NCI-H1694 (cell line): ENCODE measurements around the gene HSD17B7.
A peak's percentile ranks its signal among the peaks of the same experiment; 100 is the strongest.
"Not testable (repeated sequence)": the region's sequence is repeated elsewhere in the genome, so short reads cannot be mapped to it uniquely, and the experiment has no call there.

Experiments used
- DNase-seq: peaks from one replicate; lab custom pipeline; 2025; lab: John Stamatoyannopoulos, UW

HSD17B7 gene, protein sequence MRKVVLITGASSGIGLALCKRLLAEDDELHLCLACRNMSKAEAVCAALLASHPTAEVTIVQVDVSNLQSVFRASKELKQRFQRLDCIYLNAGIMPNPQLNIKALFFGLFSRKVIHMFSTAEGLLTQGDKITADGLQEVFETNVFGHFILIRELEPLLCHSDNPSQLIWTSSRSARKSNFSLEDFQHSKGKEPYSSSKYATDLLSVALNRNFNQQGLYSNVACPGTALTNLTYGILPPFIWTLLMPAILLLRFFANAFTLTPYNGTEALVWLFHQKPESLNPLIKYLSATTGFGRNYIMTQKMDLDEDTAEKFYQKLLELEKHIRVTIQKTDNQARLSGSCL

DNA sequence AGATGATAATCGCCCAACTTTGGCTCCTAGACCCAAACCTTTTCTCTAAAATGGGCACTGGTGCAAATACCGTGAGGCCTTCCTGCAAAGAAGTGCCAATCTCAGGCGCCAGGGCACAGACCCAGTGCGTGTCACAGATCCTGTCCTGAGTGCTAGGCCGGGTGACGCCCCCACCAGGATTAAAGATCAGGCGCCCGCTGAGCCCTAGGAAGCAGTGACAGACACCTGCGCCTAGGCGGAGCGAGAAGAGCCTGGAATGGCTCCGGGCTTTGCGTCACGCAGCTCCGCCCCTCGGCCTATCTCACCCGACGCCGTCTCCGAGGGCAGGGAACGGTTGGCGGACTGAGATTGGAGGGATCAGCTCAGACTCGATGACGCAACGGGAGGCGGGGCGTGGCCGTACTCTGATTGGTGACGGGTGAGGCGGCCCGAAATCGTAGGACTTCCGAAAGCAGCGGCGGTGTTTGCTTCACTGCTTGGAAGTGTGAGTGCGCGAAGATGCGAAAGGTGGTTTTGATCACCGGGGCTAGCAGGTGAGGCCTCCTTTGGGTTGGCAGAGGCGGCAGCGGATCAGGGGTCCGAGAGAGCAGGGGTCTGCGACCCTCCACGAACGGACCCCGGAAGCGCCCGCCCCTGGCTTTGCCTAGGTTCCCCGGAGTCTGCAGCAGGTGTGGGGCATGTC, at the start of gene HSD17B7:
Gene HSD17B7, plus strand, starts transcription at position 400 of the 682 bp plus-strand sequence. Its CDS starts 99 bp downstream, at position 499.
- peak; percentile 82 for DNase-seq

DNA sequence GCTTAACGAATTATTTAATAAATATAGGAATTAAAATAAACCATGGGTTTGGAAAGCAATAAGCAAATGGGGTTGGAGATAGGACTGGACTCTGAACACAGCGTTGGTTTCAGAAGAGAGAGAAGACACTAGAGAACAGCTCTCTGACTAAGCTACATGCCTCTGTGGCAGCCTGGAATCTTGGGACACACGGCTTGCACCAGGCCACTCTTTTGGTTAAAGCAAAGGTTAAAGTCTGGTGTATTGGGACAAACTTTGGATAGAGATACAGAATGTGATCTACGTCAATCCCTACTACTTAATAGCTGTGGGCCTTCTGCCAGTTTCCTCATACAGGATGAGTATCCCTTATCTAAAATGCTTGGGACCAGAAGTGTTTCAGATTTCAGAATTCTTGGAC, 49.7 kb upstream of the HSD17B7 start:
- no peak for DNase-seq

DNA sequence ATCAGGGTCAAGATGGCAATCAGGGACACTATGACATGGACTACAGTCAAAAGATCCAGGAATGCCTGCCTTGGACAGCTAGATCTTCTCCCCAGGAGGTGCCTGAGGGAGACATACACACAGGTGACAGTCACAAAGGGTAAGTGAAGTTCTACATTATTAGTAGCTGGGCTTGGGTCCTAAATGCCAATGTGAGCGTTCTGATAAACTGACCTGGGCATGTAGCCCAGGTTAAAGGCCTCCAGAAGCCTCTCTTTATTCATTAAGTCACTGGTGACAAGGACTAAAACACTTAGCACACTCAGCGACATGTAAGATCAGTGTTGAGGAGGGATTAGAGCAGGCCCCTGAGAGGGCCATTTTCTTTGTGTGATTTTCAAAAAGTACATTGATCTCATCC, 48.9 kb upstream of the HSD17B7 start:
- no peak for DNase-seq

DNA sequence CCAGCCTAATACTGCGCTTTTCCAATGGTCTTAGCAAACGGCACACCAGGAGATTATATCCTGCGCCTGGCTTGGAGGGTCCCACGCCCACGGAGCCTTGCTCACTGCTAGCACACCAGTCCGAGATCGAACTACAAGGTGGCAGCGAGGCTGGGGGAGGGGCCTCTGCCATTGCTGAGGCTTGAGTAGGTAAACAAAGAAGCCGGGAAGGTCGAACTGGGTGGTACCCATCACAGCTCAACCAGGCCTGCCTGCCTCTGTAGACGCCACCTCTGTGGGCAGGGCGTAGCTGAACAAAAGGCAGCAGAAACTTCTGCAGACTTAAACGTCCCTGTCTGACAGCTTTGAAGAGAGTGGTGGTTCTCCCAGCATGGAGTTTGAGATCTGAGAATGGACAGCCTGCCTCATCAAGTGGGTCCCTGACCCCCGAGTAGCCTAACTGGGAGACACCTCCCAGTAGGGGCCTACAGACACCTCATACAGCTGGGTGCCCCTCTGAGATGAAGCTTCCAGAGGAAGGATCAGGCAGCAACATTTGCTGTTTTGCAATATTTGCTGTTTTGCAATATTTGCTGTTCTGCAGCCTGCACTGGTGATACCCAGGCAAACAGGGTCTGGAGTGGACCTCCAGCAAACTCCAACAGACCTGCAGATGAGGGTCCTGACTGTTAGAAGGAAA, 44.1 kb upstream of the HSD17B7 start:
- DNase-seq: not testable (repeated sequence)

DNA sequence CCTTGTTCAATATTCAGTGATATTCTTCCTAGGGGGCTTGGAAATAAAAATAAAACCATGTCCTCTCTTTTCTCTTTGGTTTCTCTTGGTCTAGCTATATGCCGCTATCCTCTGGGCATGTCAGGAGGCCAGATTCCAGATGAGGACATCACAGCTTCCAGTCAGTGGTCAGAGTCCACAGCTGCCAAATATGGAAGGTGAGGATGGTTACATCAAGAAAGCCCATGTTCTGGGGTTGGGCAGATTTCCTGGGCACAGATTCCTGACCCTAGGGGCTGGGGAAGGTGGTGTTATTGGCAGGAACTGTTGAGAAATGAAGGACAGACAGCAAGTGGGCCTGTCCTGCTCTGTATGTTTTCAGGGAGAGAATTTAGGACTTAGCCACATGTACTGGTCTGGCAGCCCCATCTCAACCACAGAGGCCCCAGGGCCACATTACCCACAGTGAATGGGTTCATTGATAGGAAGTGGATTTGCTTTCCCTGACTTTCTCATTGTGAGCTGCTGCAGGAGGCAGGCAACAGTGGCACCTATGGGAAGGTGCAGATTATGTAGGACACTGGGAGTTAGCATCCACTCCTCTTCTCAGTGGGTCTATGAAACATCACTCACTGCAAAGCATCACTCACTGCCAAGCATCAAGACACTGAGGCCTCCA, 37.4 kb upstream of the HSD17B7 start:
- no peak for DNase-seq

DNA sequence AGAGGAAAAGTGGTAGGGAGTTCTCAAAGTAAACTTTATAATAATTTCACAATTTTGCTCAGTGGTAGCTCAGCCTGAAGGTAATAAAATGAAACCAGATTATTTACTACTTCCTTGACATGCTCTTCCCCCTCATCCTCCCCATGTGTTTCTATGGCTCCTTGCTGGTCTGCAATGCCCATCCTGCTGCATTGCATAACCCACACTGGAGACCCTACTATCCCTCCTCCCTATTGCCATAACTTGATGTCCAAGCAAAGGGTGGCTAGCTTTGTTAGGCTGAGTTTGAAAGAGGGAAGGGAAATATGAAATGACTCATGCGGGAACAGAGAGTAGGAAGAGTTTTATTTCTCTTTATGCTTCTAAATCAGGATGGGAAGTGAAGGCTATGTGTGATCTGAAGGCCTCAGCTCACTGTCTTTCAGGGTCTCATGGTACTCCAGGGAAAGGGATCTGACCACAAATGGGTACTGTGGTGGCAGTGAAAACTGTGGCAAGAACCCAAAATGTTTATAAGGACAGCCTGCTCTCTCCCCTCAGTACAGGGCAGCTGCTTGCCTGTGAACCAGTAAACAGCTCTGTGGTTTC, 36.4 kb upstream of the HSD17B7 start:
- no peak for DNase-seq

DNA sequence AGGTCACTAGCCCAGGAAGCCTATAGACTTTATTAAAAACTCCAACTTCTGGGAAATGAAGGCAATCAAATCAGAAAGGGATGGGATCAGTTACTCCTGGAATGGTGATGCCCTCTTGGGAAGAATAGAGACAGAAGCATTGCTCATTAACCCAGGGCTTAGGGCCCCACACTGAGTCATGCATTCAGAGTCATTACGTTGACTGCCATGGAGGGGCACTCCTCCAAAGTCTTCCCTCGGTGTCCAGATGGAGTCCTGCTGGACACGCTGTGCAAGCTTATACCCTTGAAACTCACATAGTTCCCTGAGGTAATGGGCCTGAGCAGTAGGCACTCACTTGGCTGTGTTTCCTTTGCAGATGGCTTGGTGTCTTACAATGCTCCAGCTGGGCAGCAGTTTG, 35.2 kb upstream of the HSD17B7 start:
- DNase-seq: no peak

DNA sequence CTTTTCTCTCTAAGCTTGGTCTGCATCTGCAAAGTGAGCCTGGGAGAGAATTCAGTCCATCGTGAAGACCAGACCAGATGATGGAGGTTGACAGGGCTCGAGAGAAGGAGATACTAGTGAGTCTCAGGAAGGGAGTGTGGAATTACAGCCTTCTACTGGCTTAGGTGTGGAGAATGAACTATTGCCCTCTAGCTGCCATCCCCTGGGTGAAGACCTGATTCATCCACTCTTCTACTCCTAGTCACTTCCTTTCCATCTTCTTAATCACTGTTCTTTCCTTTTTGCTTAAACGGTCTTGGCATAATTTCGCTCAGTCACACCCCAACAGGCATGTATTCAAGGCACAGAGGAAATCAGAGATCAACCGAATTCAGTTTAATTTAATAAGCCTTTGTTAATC, 34.0 kb upstream of the HSD17B7 start:
- DNase-seq: no peak

DNA sequence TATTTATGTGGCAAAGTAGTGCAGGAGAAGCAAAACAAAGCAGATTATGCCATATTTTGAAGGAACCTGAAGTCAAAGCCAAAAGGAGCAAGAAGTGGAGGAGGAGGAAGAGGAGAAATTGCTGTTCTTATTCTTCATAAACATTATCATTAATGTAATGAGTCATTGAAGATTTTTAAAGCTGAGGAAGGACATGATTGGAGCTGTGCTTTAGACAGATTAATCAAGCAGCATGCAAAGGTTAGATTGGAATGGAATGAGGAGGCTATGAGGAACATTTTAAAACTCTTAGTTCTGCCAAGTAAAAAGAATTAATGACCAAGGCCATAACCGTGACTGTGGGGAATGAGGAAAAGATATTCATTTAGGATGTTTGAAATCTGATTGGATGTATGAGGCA, 33.0 kb upstream of the HSD17B7 start:
- DNase-seq: no peak

DNA sequence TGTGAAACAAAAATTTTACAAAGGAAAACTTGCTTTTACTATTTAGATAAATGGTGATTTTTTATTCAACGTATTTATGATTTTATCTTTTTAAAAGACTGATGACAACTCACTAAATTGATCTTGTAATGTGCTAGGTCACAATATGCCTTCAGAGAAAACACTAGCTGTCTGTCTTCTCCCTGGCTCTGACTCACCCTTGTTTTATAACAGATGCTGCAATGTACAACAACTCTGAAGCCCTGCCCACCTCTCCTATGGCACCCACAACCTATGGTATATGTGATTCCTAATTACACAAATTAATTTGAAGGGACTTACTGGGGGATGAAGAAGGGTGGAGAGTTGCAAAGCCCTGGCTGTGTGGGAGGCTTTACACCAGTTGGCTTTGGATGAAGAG, 24.7 kb upstream of the HSD17B7 start:
- no peak for DNase-seq

DNA sequence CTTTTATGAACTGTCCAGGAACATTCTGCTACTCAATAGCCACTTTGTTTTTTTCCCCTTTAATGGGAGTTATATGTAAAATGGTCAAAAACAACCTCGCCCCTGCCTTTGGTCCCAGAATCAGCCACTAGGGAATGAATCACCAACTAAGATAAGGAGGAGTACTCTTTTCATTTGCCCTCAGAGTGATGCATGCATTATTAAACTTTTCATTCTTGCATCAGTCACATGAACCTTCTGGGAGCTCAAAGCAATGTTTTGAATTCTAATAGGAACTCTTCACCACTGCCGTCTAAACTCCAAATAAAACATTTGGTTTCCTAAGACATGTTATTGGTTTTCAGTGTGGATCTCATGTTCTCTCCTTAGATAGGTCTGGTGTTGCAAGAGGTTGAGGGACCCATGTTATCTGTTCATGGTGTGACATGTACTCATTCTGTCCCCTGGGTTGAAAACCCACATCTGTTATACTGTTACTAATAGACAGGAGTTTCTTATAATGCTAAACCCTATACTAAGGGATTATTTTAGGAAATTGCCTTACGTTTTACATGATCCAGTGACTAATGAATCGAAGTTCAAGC, 17.8 kb upstream of the HSD17B7 start:
- no peak for DNase-seq

DNA sequence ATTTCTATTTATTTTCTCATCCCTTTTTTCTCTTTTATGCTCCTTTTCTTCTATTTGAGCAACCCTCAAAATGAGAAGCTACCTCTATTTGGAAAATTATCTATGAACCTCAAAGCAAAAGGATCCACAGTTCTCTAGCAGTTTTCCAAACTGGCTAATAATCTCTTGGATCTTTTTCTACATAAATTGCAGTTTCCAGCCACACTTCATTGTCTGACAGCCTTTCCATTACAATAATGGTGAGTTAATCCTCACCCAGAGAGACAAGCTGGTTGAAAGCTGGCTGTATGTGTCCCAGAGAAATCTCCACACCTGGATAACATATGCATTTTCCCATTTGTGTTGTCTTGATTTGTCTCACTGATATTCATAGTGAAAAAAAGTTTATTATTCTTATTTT, 16.5 kb upstream of the HSD17B7 start:
- DNase-seq: no peak

DNA sequence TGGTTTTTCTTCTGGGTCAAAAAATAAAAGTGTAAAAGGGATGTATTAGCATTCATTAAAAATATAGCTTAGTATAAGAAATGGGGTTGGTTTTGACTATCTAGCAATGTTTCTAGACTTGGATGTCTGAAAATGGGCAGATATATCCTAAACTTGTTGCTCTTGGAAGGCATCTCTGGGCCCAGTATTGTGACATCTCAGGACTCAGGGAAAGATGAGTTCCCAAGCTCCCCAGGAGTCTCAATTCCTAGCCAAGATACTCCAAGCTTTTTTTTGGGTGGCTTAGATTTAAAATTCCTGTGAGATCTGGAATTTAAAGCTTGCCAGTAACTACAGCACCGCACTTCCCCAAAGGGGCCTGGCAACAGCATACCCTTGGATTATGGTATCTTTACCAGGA, 11.5 kb upstream of the HSD17B7 start:
- DNase-seq: no peak

DNA sequence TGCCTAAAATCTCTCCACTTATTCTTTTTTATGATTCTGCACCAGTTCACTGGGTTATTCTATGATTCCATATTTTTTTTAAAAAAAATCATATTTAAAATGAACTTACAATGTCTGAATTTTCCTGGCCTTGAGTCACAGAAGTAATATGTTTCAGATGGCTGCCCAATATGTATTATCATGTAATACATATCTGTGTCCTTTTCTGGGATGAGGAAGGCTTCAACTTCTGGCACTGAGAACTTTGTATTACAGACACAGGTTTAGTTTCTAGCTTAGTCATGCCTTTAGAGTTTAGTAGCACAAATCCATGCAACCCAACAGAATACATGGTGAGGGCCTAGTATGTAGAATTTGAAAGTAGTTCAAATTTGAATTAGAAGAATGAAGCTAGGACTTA, 7.8 kb upstream of the HSD17B7 start:
- DNase-seq: no peak

DNA sequence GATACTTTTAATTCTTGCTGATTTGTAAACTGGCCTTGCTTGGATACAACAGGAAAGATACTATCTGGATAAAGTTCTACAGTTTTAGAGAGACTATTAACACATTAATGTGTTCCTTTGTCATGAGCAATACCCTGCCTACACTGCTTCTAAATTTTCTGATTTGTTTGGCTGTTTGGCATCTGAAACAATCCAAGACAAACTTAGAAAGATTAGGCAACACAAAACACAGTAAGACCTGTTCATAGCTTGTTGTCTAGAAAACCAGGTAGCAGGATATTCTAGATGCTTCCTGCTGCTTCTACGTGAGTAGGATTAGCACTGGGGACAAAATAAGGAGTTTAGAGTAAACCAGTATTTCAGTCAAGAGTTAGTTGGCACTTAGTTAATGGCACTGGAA, 5.6 kb upstream of the HSD17B7 start:
- DNase-seq: not testable (repeated sequence)

DNA sequence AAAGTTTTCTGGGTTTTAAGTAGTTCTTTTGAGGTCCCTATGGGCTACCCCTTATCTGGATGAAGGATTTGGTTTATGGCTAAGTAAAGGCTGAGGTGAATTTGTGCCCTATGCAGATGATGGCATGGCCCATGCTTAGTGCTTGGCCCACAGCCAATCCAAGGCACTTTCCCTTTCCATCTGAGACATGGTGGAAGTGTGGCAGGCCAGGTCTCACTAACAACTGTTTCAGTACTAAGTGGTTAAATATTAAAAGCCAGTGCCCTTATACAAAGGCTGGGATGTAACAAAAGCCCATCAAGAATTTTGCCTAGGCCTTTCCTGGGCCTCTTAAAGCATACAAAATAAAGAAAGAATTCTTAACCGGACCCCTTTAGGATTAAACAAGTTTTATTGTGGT, 1.7 kb upstream of the HSD17B7 start:
- DNase-seq: not testable (repeated sequence)

DNA sequence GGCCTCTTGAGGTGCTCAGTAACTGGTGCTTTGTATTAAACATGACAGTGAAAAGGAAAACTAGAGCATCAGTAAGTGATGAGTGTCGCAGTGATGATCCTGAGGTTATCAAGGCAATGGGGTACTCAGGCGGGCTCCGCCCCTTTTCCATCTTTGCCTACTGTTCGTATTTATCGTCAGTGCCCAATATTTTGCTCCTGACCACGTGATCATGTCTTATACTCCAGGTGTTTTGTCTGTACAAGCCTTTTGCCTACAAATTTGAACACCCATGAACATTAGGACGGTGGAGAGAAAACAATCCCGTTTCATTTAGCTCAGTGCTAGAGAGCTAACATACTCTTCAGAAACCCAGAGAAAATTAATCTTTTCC, 469 bp downstream of the HSD17B7 start:
- DNase-seq: not testable (repeated sequence)

DNA sequence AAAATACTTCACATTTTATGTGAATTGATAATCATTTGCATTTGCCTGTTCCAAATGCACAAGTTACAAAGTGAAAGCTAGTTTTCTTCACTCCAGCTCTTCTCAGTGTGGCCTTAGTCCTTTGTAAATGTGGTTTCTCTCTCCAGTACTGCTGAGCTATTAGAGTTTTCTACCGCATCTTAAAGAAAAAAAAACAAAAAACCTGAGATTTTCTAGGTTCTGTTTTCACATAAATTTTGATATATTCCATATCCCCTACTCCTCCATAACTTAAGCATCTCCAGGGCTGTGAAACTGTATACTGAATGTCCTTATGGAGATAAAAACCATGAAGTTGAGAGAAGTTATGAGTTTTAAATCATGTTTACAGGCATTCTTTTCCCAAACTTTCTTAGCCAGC, 3.8 kb downstream of the HSD17B7 start:
- not testable (repeated sequence) for DNase-seq

DNA sequence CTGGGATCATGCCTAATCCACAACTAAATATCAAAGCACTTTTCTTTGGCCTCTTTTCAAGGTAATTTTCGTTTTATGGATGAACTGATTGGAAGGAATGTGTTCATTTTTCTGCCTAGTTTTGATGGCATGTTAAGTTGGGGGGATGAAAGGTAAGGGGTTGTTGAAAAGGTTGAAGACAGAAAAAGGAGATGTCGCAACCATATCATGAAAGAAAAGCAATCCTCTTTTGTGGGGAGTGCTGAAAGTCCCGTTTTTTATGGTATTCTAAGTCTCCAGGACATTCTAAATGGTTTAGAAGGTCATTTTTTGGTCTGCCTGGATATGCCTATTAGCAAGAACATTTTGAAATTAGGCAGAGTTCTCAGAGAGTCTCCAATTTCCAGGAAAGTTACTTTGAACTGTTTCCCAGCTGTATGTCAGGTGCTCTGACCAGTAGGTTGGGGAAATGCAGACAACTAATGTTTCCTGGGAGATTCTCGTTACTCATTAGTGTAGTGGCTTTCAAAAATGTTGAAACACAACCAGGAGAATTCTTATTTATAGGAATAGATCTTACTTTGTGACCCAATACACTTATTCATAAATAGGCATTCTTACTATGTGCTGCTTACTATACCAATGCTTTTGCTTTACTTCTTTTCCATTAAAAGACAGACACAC, 6.2 kb downstream of the HSD17B7 start:
- DNase-seq: not testable (repeated sequence)

DNA sequence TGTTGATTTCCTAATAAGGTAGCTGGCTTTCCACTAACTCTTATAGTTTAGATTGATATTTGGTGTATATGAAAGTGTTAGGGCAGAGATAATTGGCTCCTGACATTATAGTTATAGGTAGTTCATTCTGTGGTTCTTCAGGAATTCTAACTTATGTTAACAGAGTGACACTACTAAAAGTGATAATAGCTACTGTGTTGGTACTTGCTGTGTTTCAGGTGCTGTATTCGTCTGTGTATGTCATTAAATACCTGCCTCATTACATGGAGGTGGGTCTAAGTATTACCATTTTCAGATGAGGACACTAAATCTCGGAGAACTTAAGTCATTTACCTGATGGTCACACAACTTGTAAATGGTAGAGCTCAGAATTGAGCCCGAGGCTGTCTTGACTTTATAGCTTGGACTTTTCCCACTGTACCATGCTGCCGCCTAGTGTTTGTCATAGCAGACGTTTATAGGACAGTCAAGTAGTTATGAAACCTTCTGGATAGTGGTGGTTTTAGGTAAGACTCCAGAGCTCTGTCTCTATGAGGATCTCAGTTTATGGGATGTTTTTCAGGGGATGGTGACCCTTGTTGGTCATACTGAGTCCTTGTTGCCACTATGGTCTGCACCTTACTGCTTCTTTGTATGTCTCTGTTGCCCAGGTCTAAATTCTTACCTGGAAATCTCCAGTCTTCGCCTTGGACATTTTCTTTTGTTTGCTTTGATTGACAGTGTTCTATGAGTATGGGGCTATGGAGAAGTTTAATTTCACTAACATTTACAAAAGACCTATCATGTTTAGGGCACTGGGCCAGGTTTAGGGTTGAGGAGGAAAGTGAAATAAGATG, 9.7 kb downstream of the HSD17B7 start:
- peak; percentile 77 for DNase-seq
